Measurements from ENCODE around the gene ALDH5A1.

The ALDH5A1 gene

DNA sequence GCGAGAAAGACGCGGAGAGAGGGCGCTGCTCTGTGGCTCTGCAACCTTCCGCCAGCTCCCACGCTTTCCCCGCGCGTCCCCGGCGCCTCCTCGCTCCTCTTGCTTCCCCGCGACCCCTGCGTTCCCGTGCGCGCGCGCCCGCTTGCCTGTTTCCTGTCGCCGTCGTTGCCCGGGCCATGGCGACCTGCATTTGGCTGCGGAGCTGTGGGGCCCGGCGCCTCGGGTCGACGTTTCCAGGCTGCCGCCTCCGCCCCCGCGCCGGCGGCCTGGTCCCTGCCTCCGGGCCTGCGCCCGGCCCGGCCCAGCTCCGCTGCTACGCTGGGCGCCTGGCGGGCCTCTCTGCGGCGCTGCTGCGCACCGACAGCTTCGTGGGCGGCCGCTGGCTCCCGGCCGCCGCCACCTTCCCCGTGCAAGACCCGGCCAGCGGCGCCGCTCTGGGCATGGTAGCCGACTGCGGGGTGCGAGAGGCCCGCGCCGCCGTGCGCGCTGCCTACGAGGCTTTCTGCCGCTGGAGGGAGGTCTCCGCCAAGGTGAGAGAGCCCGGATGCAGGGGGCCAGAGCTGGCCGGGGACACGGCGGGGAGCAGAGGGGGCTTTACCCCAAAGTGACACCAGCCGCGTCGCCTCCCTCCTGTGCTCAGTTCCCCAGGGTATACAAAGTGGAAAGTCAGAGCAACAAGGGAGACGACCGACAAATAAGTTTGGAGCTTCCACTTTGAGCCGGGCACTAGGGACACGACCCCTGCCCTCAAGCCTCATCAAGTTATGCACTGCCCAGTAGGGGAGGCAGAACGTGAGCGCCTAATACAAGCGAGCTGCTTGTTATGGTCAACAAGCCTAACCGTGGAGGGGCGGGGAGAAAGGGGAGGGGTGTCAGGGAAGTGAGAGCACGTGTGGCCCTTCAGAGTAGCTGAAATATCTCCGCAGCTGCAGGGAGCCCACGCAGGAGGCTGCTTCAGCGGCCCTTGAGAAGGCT, at the start of gene ALDH5A1:
Gene ALDH5A1 (plus strand): TSS at position 149 of the 975 bp plus-strand sequence. CDS start 28 bp downstream, at position 177.
- DNase-seq: peak; percentile 60

DNA sequence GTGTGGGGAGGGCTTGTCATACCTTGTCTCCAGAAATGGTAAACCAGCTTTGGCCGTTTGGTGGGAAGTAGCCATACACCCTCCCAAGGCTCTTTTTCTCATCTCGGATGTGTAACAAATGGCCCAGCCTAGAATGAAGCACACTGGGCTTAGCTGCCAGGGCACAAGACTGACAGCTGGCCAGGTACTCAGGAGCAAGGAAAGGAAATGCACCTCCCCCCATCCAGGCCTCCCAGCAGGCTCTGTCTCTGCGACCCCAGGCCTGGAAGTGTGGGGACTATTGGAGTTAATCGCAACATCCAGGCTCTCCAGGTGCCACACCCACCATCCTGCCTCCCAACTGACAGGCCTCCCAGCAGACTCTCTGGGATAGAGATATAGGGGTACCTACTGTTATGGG, 49.1 kb upstream of the ALDH5A1 start:
- DNase-seq: no peak

DNA sequence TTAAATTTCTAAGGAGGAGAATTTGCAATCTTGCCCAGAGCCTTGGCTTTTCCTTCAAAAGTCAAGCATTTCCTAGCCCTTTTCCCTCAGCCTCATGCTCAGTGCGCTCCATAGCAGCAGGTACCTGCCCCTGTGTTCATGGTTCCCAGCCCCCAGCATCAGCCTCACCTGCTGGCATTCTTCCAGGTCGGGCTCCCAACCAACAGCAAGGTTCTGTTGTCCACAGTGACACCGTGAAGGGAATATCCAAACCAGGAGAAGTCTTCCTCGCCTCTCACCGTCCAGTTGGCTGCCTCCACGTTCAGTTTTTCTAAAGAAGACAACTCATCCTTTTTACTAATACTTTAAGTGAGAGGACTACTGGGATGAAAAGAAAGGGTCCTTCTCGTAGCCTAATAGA, 48.1 kb upstream of the ALDH5A1 start:
- no peak for DNase-seq

DNA sequence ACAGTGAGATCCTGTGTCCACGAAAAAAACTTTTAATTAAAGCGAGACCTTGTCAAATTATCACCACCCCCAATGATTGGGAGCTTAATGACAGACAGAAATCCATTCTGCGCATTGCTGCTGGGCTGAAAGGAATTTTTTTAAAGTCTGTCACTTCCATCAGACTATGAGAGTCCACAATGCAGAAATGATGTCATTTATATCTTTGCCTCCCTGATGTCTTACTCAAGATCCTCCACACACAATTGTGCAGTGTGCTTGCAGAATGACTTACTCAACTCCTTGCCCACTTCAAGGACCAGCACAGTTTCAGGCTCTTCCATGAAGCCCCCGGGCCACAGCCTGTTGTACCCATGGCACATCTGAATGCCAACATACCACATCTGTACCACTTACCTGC, 46.4 kb upstream of the ALDH5A1 start:
- no peak for DNase-seq

DNA sequence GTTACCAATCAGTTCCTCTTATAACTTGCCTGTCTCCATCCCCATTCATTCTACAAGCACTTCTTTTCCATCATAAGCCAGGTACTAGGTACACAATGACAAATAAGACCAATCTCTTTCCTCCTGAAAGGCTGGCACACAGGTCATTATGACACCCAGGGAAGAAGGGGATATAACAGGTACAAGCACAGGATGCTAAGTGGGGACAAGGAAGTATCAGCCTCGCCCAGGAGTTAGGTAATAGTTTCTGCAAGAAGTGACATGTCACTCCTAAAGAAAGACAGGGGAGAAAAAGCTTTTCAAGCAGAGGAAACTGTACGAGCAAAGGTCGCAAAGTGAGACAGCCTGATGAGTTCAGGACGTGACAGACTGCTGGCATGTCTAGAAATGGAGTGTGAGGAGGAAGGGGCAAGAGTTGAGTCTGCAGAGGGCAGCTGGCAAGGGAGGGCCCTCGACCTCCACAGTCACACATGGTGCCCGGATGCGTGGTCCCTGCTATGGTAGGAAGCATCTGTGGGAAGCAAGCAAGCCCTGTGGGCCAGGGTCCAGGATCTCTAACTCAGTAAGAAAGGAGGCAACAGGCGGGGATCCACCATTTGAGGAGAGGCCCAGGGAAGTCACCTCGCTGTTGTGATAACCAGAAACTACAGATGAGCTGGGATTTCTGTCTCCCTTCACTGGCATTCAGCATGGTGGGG, 45.8 kb upstream of the ALDH5A1 start:
- DNase-seq: no peak

DNA sequence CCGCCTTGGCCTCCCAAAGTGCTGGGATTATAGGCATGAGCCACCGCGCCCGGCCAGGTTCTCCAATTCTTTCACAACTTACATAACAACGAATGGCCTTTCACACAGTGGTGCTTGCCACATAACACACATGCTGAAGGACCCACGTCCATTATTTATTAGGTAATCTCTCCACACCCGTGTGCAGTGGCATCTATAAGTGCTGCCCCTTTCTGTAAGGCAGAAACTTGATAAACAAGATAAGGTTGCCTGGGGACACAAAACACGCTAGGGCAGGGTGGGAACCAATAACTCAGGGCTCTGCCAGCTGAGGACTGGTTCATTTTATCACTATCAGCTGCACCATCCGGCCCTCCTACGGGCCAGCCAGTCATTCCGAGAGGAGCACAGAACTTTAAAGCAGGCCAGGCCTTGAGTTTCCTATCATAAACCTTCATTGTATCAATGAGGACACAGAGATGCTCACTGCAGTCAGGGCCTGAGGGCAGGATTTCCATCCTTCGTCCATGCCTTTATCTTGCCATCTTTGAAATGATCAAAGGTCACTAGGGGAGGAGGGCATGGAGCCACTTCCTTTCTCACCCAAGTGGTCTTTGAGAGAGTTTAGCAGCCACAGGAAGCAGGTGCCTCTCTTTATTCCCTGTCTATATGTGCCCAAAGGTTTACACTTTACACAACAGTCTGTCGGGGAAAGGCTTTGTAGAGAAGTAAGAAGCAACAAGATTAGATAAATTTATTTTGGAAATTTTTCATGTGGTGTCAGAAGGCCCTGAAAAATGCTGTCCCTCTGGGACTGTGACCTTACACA, 43.0 kb upstream of the ALDH5A1 start:
- no peak for DNase-seq

DNA sequence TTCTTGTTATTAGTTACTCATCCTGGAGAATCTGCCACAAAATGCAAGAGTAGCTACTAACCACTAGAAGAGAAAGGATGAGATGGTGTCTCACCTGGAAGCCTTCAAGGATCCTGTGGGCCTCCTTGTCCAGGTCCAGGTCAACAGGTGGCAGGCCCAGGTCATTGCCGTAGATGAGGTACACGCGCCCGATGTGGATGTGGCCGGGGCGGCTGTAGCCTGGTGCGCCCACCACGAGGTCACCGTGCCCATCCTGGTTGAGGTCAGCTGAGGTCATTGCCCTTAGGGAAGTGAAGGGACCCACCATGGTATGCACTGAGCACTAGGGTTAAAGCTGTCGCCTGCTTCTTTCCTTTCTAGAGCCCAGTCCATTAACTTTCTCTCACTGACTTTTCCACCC, 40.8 kb upstream of the ALDH5A1 start:
- no peak for DNase-seq

DNA sequence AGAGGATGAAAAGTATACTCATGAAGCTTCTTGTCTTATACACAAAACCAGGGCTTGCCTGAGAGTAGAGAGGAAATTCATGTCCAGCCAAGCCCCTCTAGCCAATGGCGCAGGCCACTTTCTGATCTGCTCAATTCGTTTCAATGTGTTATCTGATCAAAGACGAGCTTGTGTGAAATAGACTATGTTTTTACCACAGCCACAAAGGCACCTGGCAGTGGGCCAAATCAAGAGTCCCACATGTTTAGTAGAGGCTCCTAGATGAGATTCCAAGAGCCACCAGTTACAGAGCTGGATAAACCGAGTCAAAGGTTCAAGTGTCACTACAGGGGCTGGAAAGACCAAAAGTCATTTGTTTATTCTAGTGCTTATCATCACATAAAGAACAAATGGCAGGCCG, 40.3 kb upstream of the ALDH5A1 start:
- no peak for DNase-seq

DNA sequence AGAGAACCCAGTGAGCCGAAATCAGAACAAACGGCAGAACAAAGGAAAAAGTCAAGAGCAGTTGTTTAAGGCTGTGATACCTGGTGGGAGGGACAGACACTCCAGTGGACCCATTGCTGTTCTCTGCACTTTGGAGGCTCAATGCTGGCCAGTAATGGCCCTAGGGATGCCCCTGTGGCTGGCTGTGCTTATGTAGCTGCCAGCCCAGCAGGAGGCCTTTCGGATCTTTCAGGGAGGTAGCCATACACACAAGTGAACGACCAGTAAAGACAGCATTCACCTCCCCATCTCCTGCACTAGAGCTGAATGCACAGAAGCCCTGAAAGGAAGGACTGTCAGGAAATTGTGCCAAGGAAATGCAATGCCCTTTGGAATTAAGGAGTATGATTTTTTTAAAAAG, 39.7 kb upstream of the ALDH5A1 start:
- no peak for DNase-seq

DNA sequence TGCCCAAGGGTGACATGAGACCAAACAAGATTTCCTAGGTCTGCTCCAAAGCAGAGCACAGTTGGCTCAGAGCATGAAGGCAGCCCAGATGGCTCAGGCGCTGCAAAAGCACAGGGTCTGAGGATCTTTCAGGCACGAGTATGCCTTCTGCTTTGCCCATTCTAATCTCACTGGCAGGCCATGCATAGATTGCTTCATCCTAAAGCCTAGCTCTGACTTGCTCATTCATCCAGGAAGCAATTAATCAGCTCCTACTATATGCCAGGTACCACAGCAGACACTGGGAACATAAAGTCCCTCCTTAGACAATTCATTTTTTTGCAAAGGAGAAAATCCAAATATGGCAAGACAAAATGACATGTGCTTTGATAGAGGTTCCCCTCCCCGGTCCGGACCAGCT, 36.6 kb upstream of the ALDH5A1 start:
- DNase-seq: no peak

DNA sequence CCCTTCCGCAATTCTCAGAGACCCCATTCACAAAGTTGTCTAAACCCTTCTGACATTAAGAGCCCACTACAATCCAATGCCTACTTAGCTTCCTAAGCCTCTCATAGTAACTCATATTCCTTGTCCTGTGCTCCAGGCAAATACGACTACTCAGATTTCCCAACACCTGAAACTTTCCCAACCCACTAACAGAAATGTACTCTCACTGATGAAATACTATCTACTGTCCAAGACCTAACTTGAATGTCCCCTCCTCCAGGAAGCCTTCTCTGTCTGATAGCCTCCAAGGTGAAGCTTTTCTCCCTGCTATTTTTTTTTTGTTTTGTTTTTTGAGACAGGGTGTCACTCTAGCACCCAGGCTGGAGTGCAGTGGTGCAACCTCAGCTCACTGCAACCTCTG, 35.8 kb upstream of the ALDH5A1 start:
- no peak for DNase-seq

DNA sequence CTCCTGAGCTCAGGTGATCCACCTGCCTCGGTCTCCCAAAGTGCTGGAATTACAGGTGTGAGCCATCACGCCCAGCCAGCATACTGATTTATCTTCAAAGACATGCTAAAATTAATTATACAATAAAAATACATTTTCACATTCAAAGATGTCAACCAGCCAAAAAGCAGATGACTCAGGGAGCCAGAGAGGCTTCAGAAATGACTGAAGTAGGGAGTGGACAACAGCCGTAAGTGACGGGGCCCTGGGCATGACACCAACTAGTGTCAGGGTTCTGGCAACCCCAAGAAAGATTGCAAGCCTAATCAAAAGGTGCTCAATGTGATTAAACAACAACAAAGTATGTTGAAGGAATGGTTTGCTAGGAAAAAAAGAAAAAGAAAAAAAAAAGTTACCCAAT, 33.8 kb upstream of the ALDH5A1 start:
- no peak for DNase-seq

DNA sequence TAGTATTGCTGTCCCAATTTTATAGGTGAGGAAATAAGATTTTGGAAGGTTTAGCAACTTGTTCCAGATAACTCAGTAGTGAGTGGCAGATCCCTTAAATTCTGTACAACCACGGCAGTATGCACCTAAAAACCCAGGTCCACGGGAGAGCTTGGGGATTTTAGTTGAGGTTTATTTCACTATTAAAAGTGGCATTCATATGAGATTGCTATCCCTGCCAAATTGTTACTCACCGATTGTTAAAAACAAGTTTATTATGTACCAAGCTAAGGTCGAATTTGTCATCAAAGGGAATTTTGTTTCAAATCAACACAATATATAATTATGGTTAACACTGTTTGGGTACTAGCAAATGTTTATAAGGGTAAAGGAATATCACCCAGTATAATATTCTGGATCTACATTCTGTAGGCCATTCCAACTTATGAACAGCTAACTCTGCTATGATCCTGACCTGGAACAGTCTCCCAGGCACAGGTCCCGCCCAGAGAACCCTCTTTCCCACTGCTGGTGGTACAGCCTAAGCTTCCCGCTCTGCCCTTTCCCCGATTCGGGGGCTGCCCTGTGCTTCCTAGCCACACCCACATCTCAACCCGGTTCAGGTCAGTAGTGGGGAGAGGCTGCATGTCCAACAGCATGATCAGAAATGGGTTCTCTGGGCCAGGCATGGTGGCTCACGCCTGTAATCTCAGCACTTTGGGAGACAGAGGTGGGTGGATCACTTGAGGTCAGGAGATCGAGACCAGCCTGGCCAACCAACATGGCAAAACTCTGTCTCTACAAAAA, 30.3 kb upstream of the ALDH5A1 start:
- DNase-seq: no peak

DNA sequence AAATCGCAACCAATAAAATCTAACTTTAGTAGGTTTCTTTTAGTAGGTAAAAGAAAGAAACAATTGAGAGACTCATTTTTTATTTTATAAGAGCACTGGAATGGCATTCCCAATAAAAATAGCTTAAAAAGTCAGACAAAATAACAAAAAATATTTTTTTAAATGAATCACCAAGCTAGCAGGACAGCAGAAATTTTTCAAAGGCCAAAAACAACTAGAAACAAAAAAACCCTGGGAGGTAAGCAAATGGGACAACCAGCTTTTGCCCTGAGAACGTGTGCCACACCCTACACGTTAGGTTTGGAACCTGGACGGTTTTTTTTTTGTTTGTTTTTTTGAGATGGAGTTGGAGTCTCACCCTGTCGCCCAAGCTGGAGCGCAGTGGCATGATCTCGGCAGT, 25.0 kb upstream of the ALDH5A1 start:
- DNase-seq: no peak

DNA sequence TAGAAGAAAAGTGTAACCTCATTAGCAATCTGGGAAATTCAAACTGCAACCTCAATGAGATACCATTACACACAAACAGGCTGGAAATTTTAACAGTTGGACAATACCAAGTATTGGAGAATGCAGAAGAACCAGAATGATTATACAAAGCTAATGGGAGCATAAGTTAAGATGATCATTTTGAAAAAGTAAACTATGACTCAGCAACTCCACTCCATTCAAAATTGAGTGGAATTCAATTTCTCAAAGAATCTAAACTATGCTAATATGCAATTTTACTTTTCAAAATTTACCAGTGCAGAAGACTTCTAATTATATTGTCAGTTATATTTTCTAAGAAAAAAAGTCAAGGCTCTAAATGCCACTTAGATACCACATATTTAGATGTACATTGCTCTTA, 22.6 kb upstream of the ALDH5A1 start:
- DNase-seq: no peak

DNA sequence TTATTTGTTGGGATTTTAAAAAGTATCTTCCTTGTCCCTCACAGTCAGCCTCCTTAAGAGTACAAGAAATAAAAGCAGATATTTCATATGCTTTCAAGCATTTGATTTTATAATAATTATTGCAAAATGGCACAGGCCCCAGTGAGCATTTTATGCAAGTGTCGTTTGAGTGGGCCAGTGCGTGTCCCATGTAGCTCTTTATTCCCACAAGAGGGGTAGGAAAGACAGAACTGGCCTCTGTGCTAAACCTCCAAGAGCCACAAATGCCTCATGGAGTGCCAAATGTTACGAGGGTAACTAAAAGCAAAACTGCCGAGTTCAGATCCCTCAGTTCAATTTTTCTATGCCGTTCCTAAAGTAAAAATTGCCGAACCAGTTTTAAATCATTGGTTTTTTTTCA, 18.1 kb upstream of the ALDH5A1 start:
- DNase-seq: no peak

DNA sequence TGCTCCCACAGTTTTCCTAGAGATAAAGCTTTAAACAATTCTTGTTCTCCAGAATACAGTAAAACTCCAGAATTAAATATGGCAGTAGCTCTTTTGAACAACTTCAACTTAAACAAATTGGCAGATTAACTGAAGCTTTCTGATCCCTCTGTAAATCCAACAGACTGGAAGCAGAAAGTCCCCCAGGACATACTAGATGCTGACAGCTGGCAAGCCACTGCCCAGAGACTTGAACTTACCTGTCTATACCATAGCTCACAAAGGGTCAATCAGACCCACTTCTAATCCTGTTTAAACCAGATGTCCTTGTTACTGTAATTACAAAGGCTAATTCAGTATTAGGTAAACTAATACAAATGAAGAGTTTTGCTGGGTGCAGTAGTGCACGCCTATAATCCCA, 17.7 kb upstream of the ALDH5A1 start:
- no peak for DNase-seq

DNA sequence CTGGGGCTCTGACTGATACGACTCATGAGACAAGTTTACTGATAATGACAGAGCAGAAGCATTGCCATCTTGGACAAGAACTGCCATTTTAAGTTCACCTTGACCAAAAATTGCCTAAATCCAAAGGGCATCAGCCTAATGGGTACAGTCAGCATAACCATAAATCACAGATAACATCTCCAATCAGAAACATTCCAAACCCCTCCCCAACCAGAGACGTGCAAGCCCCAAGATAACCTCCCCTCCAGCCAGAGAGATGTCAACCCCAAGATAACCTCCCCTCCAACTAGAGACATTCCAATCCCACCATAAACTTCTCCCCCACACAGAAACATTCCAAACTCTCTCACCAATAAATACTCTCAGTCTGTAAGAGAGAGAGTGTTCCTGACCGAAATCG, 15.9 kb upstream of the ALDH5A1 start:
- DNase-seq: no peak

DNA sequence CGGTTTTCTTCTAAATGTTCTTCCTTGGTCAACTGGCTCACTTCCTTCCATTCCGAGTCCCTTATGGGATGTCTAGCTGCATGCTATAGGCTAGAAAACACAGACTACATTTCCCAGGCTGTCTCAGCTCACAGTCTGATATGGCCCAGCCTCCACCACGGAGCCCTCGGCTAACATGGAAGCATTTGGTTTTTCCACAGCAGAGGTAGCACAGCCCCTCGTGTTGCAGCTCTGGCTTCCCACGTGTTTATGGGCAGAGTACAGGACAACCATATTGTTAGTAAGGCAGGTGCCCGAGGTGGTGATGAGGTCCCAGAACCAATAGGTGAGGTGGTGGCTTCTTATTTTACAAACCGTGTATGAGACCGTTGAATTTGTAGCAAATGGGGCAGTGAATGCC, 14.1 kb upstream of the ALDH5A1 start:
- DNase-seq: no peak

DNA sequence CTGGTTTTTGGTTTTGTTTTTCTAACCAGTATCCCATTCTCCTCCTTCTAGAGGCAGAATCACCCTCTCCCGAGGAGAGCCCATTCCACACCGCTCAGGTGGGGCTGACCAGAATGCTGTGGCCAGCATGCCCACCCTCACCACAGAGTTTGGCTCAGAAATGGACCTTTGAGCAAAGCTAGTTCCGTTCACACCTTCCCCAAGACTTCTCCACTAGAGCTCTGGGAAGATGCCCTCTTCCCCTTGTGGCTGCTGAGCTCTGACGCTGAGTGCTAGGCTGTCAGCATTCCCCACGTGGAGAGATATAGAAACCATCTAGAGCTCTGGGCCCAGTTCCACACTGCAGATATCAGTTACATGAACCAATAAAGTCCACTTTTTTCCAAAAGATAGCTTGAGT, 13.3 kb upstream of the ALDH5A1 start:
- no peak for DNase-seq

DNA sequence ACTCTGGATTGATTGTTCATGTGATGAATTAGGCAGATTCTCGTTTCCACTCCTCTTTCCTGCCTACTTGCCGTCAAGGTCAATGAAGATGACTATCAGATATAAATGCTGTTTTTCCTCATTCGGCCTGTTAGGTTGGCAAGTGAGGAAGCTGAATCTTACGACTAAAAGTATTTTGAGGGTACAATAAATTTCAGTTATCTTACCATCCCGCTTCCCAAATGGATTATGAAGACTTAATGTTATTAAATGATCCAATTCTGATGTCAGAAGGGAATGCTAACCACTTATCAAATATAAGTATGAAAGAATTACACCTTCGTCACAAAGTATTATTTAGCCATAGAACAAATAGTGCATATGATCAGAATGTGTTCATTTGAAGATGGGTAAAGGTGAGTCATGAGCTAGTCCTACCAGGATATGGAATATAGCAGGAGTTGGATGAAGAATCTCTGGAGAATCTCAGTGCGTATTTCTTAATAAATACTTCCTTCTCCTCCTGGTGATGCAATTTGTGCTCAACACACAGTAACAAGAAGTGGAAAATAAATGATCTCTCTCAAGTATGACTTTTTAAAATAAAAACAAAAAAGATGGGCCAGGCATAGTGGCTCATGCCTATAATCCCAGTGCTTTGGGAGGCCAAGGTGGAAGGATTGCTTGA, 10.0 kb upstream of the ALDH5A1 start:
- DNase-seq: no peak

DNA sequence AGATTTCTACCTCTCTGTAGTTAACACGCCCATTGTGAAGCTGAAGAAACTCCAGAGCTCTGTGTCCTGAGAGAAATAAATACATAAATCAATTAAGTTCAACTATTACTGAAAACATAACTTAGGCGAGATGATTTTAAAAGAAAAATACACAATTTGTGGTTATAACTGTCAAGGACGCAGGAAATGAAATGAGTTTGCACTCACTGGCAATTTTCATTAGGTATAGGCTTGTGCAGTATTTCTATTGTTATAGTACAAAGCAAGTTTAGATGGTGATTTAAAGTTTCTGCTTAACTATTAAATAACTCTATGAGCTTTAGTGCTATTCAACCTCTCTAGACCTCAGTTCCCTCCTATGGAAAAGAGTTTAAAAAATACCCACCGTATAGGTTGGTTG, 8.7 kb upstream of the ALDH5A1 start:
- DNase-seq: no peak

Measured in activated CD4-positive, alpha-beta T cell treated with anti-CD3 and anti-CD28 coated beads for 1 hour (primary cell).